DOHH2 (cell line): ENCODE measurements around the gene CTBP1.

ENCODE experiments used
- H3F3A ChIP-seq: fragments of 200-600 bp; sonication (generic), shearing (Covaris generic); 2 replicates; pipeline ENCODE4 v1.6.0; 2016; ENCODE audit warnings: antibody characterized with exemption, mild to moderate bottlenecking; ENCODE audit not compliant: control insufficient read depth, insufficient read depth
- H3K27ac ChIP-seq: fragments of 200-600 bp; sonication (generic); 2 replicates; pipeline ENCODE4 v1.5.1; 2014; ENCODE audit warnings: low read depth, mild to moderate bottlenecking, low read length, moderate library complexity
- H3K27me3 ChIP-seq: fragments of 200-600 bp; sonication (generic); 2 replicates; pipeline ENCODE4 v1.6.1; 2014; ENCODE audit warnings: mild to moderate bottlenecking, low read length, mixed read lengths; ENCODE audit not compliant: control insufficient read depth
- H3K36me3 ChIP-seq: fragments of 200-600 bp; sonication (generic); 2 replicates; pipeline ENCODE4 v1.6.1; 2014; ENCODE audit warnings: mild to moderate bottlenecking, low read length, moderate library complexity, mixed read lengths; ENCODE audit not compliant: control insufficient read depth
- H3K4me1 ChIP-seq: fragments of 200-600 bp; sonication (generic); 2 replicates; pipeline ENCODE4 v1.6.1; 2014; ENCODE audit warnings: mild to moderate bottlenecking, low read length, mixed read lengths; ENCODE audit not compliant: control insufficient read depth
- H3K4me2 ChIP-seq: fragments of 200-600 bp; sonication (generic); 2 replicates; pipeline ENCODE4 v1.6.0; 2014; ENCODE audit warnings: mild to moderate bottlenecking, low read length, moderate library complexity
- H3K4me3 ChIP-seq: fragments of 200-600 bp; sonication (generic); 2 replicates; pipeline ENCODE4 v1.5.1; 2014; ENCODE audit warnings: mild to moderate bottlenecking, low read length, mixed read lengths
- H3K79me2 ChIP-seq: fragments of 200-600 bp; sonication (generic); 2 replicates; pipeline ENCODE4 v1.6.1; 2014; ENCODE audit warnings: mild to moderate bottlenecking, low read length, mixed read lengths; ENCODE audit not compliant: control insufficient read depth
- H3K9me2 ChIP-seq: fragments of 200-600 bp; sonication (generic); replicated peaks from 2 replicates; pipeline ENCODE4 v1.6.1; 2014; ENCODE audit warnings: mild to moderate bottlenecking, low read length, mixed read lengths; ENCODE audit not compliant: control insufficient read depth
- H3K9me3 ChIP-seq: fragments of 200-600 bp; sonication (generic); 2 replicates; pipeline ENCODE4 v1.6.1; 2014; ENCODE audit warnings: antibody characterized with exemption, low read length, mixed read lengths; ENCODE audit not compliant: control insufficient read depth, insufficient read depth
- H4K20me1 ChIP-seq: fragments of 200-600 bp; sonication (generic); 2 replicates; pipeline ENCODE4 v1.6.0; 2014; ENCODE audit warnings: low read depth, mild to moderate bottlenecking, antibody characterized with exemption, low read length, moderate library complexity; ENCODE audit not compliant: control insufficient read depth, insufficient read depth
- EZH2phosphoT487 ChIP-seq: fragments of 200-600 bp; sonication (generic); IDR thresholded peaks from 2 replicates; pipeline ENCODE4 v1.6.1; 2017; ENCODE audit warnings: borderline replicate concordance, mild to moderate bottlenecking, antibody characterized with exemption, low read length, moderate library complexity, mixed read lengths
- TF ChIP-seq, protein P1 (sequence below): fragments of 200-600 bp; sonication (generic); IDR thresholded peaks from one replicate; pipeline ENCODE4 v1.5.1; 2014; ENCODE audit warnings: antibody characterized with exemption, mild to moderate bottlenecking, low read depth, low read length; ENCODE audit not compliant: poor library complexity, severe bottlenecking

Gene CTBP1

DNA sequence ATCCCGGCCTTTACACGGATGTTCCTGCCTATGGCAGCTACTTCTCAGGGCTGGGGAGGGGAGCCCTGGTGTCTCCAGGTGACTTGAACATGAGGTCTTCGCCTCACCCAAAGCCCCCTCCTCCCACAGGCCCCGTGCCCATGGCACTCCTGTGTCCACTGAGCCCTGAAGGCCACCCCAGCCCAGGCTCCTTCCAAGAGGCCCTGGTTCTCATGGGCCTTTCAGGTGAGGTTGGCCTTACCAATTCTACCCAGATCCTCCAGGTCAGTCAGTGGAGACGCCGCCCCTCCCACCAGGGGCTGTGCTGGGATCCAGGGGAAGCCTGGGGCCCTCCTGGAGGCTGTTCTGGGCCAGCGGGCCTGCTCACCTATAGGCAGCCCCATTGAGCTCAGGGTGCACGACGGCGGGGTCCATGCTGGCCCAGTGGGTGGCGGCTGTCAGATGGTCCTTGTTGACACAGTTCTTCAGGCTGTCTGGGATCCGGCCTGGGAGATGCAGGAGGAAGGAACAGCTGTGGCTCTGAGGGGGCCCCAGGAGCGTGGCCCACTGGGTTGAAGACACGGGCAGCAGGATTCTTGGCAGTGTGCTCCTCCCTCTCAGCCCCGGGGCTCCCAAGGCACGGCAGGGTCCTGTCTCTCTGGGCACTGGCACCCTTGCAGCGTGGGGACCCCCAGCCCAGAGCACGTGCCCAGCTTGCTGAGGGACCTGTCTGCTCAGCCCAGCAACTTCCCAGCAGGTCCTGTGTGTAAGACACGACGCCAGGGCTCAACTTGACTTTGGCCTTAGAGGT is 36.2 kb downstream of the CTBP1 start:
- no peak overlapping the region for H3K4me3 ChIP-seq
- H3K79me2 ChIP-seq: peaks cover 41% of the 10 kb centered on the region
- H3K4me2 ChIP-seq: no peak overlapping the region
- no peaks in the 10 kb centered on the region for H4K20me1 ChIP-seq
- peaks cover 82% of the 10 kb centered on the region for H3K36me3 ChIP-seq
- H3F3A ChIP-seq: peaks cover 20% of the 10 kb centered on the region
- no peaks in the 10 kb centered on the region for H3K9me2 ChIP-seq
- H3K4me1 ChIP-seq: peaks cover 35% of the 10 kb centered on the region
- no peak for TF ChIP-seq EZH2phosphoT487
- TF ChIP-seq, protein P1, sequence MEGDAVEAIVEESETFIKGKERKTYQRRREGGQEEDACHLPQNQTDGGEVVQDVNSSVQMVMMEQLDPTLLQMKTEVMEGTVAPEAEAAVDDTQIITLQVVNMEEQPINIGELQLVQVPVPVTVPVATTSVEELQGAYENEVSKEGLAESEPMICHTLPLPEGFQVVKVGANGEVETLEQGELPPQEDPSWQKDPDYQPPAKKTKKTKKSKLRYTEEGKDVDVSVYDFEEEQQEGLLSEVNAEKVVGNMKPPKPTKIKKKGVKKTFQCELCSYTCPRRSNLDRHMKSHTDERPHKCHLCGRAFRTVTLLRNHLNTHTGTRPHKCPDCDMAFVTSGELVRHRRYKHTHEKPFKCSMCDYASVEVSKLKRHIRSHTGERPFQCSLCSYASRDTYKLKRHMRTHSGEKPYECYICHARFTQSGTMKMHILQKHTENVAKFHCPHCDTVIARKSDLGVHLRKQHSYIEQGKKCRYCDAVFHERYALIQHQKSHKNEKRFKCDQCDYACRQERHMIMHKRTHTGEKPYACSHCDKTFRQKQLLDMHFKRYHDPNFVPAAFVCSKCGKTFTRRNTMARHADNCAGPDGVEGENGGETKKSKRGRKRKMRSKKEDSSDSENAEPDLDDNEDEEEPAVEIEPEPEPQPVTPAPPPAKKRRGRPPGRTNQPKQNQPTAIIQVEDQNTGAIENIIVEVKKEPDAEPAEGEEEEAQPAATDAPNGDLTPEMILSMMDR: no peak
- H3K27ac ChIP-seq: no peak overlapping the region
- no peaks in the 10 kb centered on the region for H3K27me3 ChIP-seq
- no peaks in the 10 kb centered on the region for H3K9me3 ChIP-seq

DNA sequence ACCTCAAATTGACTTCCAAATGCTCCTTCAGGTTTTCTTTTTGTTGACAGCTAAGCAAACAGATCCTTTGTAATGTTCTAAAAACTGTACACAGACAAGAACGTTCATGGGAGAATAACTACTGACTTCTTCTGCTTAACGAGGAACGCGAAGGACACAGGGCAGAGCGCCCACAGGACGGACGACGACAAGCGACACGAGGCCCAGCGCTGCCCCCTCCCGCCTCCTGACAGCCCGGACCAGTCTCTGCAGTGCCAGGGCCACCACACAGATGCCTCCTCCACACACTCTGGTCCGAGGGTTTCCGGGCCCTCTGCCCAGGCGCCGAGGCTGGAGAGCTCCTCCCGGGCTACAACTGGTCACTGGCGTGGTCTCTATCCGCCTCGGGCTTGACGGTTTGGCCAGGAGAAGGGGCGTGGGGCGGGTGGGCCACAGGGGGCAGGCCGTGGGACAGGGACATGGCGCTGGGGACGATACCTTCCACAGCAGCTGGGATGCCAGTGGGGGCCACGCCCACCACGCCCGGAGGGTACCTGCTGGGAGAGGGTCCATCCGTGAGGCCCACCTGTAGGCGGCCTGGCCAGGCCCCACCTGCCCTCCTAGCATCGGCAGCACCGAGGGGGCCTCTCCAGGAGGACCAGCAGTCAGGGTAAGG is 36.9 kb downstream of the CTBP1 start:
- Histone ChIP-seq H3K27me3 (no peaks in the 10 kb centered on the region), H3K9me2 (no peaks in the 10 kb centered on the region), H3K79me2 (peaks cover 34% of the 10 kb centered on the region), H3K36me3 (peaks cover 75% of the 10 kb centered on the region), H3K27ac (no peak overlapping the region), H3K4me1 (peaks cover 28% of the 10 kb centered on the region), H4K20me1 (no peaks in the 10 kb centered on the region), H3K4me2 (no peak overlapping the region), H3K4me3 (no peak overlapping the region), H3K9me3 (no peaks in the 10 kb centered on the region), H3F3A (peaks cover 13% of the 10 kb centered on the region)
- TF ChIP-seq EZH2phosphoT487: no peak
- TF ChIP-seq, protein P1: no peak

GRCh38 chr4:1211371-1211770 is 37.6 kb downstream of the CTBP1 start:
- Histone ChIP-seq H3F3A (peaks cover 9% of the 10 kb centered on the region), H3K9me2 (no peaks in the 10 kb centered on the region), H4K20me1 (no peaks in the 10 kb centered on the region), H3K4me1 (peaks cover 22% of the 10 kb centered on the region), H3K27me3 (no peaks in the 10 kb centered on the region), H3K27ac (no peak overlapping the region), H3K79me2 (peaks cover 29% of the 10 kb centered on the region), H3K4me3 (no peak overlapping the region), H3K9me3 (no peaks in the 10 kb centered on the region), H3K4me2 (no peak overlapping the region), H3K36me3 (peaks cover 72% of the 10 kb centered on the region)
- TF ChIP-seq, protein P1: no peak
- no peak for TF ChIP-seq EZH2phosphoT487
